Activated CD4-positive, alpha-beta T cell treated with anti-CD3 and anti-CD28 coated beads, Interleukin-2, amount 50 U/mL, for 24 hours (primary cell): ENCODE results near the gene ANKS6.

Experiments
- DNase-seq, 2 donors: peaks; one replicate each; pipeline ENCODE4 v3.0.0-alpha.2; 2020; ENCODE audit warnings: low read depth in 1 of 2, low spot score in 1 of 2

ANKS6 gene

DNA sequence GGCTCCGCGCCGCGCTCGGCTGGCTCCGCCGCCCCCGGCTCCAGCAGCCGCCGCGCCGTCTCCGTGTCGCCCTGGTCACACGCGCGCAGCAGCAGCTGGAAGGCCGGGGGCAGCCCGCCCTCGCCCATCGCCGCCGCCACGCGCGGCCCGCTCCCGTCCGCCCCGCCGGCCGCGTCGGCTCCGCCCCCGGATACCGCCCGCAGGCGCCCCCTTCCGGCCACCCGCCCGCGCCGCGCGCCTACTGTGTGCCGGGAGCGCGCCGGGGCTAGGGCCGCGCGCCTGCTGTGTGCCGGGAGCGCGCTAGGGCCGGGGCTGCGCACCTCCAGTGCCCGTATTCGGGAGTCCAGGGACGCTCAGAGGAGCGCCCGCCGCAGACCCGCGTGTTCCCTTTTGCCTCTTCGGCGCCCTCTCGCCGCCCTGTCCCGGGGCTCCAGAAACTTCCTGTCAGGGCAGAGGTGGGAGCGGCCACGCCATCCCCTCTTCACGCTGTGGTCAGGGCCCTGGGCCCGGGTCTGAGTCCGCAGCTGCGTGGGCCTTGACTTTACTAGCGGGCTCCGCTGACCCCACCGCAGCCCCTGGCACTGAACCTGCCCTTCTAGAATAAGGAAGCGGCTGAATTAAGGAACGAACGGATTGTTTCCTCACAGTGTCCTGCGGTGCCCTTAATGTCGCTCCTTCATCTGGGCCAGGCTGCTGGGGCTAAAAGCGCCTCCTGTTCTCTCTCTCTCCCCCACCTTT is at the start of gene ANKS6:
TSS of gene ANKS6 (minus strand) at position 192 of the 738 bp plus-strand sequence. CDS start at position 128, 64 bp downstream.
- peak; percentile 65 to 72 for DNase-seq

DNA sequence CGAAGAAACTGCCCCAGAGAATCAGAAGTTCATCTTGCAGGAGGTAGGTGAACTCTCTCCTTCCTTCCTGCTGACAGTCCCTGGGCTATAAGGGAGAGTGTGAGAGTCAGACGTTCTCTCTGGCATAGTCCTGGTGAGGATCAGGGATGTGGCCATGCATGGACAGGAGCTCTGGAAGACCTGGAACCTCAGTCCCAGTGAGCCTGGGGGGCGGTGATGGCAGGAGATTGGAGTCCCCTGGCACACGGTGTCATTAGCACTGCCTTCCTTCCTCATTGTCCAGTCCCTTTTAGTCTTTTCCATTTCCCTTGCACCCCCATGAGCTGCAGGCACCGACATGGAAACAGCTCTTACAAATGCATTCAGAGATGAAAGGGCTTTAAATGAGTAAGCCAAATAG is 49.7 kb upstream of the ANKS6 start:
- no peak for DNase-seq

DNA sequence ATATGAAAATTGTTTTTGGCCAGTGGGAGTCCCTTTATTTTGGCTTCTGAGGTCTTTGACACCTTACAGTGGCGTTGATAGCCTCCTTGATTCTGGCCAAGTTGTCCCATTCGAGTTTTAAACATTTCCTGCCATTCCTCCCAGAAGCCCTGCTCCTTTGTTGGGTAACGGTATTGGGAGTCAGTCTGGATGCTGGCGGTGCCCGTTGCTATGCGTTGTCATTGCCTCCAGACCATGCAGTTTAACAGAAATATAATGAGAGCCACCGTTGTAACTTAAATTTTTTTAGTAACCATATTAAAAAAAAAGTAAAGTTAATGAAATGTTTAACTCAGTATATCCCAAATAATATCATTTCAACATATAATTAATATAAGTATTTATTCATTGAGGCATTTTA is 46.2 kb upstream of the ANKS6 start:
- DNase-seq = no peak

DNA sequence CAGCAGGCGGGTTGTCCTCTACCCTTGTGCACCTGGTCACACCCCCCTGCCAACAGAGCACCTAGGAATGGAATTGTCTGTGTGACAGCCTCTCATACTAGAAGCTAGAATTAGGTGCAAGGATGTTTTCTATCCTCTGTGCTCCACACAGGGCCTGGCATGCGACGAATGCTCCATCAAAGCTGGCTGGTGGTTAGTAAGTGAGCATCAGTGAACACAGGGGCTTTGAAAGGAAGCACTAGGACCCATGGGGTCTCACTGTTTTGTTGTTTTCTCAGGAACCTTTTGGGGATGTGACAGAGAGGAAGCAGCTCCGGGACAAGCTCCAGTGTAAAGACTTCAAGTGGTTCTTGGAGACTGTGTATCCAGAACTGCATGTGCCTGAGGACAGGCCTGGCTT is 43.4 kb upstream of the ANKS6 start:
- DNase-seq = no peak

DNA sequence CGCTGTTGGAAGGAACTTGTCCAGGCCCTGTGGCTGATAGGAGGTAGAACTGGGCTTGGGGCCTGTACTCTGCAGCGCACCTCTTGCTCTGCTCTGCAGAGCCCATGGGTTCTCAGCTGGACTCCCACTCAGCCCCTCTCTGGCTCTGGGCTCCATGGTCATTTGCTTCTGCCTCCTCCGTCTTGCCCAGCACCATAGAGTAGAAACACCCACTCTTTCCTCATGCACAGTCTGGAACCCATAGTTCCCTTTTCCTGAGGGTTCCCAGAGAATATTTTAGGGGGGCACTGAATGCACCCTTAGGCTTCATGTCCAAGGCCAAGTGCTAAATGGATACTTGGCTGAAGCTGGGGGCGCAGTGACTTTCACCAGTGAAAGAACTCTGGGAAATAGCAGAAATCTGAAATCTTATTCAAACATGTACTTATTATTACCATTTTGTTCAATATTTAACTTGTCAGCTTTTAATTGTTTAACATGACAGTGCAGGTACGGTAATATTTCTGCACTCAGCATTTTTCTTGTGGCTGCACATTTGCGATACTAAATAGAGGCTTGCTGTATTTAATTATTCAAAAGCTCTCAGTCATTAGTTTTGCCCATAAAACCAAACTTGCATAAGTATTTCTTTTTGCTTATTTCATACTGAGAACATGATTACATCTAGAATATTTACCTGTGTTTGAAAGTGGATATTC is 42.7 kb upstream of the ANKS6 start:
- DNase-seq = no peak

DNA sequence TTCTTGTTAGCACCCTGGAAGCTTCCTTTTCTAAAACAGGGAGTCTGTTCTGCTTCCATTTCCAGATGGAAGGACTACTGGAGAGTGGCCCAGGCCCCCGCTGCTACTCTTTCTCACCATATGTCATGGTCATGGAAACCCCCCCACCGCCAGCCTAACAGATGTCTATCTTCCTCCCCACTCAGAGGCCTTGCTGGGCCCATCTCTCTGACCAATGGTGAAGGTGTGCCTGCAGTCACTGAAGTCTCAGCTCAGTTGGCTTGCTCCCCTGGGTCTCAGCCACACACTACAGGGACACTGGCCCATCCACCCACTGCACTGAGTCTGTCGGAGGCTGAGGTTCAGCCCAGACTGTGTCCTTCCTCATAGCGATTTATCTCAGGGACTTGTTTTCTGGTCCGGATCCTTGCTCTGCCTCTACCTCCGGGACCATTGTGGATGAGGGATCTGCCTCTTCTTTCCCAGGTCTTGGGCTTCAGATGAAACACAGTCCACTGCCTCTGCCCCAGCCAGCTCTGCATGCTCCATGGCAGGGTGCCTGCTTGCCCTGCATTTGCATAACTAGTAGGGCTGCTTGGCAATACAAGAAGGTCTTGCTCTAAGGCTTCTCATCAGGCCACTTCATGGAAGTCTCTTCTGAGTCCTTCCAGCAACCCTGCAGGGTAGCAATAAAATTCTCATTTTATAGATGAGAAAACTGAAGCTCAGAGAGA is 42.0 kb upstream of the ANKS6 start:
- DNase-seq = no peak

DNA sequence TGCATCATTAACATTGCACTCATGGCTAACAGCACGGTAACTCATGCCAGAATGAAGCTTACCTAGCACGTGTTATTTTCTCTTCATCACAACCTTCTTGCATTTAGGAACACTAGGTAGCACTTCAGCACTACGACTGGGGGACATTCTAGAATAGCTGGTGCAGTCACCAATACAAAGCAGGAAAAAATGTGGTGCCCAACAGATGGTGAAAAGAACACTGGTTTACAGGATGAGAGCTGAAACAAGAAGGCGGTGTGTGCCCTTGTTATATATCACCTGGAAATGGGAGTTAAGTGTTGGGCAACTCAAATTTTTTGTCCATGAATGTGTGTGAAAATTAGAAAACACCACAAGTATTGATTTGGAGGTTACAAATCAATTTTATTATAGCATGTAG is 41.2 kb upstream of the ANKS6 start:
- DNase-seq = no peak

DNA sequence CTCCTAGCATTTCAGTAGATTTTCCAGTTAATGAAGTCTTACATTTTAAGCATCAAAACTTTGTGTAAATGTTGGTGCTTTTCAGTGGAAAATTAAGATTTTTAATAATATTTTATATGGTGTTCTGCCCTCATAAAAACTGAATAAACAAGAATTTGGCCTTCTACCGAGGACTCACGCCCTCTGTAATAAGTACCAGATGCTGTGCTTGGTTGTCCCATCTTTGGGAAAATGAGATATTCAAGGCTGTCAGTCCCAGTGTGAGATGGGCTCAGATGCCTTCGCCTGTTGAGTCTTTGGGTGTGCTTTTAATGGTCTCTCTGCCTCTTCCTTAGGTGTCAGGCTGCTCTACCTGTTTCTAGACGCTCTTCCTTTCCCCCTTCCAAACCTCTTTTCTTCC is 39.9 kb upstream of the ANKS6 start:
- no peak for DNase-seq

DNA sequence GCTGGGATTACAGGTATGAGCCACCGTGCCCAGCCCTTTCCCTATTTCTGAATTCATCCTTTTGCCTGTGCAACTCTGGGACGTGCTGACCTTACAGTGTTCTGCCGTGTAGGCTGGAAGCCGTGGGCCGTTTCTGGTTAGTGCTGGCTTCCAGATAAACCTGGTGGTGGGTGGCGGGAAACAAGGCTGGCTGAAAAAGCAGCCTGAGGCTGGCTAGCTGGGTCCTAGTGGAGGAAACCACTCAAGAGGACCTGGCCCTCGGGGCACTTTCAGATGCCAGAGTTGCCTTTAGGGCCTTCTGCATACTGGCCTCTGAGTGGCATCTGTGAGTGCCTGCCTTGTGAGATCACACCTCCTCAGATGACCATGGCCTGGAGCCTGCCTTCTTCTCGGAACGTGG is 38.0 kb upstream of the ANKS6 start:
- no peak for DNase-seq

DNA sequence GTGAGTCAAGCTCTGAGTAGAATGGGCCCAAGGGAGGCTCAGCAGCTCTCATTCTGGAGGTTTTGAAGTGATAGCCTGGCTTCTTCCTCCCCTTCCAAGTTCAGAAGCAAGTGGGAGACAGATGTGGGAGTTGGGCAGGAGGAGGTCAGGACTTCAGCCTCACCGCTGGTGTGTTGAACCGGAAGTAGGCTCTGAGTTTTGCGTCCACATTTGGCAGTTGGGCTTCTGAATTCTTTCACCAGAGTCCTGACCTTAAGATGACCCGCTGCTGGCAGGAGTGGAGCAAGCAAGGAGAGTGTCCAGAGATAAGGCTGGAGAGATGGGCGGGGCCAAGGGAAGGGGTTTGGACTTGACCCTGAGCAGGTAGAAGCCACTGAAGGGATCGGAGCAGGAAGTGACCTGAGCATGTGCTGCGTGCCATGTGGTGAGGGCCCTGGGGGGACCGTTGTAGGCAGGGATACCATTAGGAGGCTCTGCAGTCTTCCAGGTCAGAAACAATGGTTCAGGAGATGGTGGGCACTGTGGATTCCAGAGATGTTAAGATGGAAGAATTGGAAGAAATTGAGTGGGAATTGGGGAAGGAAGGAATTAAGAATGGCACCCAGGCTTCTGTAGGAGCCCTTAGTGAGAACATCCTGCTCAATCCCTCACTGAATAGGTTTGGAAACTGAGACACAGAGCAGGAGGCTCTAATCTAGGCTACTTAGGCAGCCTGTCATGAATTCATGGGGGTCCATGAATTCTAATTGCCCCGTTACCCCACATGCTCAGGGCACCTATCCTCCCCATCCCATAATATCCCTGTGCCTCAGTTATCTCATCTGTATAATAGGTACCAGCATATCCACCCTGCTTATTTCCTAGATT is 37.0 kb upstream of the ANKS6 start:
- no peak for DNase-seq

DNA sequence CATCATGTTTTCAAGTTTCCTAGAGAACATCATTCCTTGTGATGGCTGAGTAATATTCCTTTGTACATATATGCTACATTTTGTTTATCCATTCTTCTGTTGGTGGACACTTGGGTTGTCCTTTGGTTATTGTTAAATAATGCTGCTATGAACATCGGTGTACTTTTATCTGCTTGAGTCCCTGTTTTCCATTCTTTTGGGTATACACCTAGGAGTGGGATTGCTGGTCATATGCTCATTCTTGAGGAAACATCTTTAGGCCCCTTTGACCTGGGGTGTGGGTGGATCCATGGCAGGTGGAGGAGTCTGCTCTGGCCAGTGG is 36.4 kb upstream of the ANKS6 start:
- no peak for DNase-seq

DNA sequence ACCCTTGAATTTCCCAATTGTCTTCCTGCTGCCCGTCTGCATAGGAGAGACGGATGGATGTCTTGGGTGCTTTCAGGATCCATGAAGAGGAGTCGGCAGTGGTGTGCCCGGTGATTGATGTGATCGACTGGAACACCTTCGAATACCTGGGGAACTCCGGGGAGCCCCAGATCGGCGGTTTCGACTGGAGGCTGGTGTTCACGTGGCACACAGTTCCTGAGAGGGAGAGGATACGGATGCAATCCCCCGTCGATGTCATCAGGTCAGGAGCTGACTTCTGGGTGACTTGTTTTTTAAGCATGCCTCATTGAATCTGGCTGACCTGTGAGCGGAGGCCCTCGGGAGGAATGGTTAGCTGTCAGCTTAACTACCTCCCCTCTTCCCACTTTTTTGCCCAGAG is 35.3 kb upstream of the ANKS6 start:
- DNase-seq = no peak

DNA sequence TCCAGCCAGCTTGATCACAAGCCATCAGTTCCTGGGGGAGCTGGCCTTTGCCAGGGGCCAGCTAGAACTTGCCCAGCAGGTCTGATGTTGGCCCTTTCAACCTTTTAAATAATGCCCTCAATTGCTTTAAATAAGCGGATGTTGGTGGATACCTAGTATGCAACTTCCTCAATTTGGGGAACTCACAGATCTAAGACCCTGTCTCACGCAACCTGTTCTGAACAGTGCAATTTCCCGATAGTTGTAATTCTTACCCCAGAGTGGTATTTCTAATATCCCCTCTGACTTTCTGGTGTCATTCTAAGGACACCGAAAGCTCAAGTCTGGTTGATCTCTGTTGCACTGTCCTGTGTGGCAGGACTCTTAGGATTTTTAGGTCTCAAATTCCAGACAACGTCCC is 34.2 kb upstream of the ANKS6 start:
- no peak for DNase-seq

DNA sequence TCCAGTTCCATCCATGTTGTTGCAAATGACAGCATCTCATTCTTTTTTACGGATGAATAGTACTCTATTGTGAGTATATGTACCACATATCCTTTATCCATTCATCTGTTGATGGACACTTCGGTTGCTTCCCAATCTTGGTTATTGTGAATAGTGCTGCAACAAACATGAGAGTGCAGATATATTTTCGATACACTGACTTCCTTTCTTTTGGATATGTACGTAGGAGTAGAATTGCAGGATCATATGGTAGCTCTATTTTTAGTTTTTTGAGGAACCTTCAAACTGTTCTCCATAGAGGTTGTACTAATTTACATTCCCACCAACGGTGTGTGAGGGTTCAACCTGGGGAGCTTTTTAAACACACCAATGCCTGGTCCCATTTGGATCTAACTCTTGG is 33.4 kb upstream of the ANKS6 start:
- DNase-seq = no peak

DNA sequence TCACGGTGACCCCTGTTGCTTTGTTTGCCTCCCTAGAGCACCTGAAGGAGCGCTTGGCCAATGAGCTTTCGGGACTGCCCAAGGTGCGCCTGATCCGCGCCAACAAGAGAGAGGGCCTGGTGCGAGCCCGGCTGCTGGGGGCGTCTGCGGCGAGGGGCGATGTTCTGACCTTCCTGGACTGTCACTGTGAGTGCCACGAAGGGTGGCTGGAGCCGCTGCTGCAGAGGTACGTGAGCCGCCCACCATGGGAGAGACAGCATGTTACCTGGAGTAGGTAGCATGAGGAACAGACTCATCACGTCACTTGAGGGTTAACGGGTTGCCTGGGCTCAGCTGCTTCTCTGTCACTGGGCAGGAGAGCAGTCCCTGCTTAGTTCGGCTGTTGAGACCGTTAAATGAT is 30.4 kb upstream of the ANKS6 start:
- DNase-seq = no peak

DNA sequence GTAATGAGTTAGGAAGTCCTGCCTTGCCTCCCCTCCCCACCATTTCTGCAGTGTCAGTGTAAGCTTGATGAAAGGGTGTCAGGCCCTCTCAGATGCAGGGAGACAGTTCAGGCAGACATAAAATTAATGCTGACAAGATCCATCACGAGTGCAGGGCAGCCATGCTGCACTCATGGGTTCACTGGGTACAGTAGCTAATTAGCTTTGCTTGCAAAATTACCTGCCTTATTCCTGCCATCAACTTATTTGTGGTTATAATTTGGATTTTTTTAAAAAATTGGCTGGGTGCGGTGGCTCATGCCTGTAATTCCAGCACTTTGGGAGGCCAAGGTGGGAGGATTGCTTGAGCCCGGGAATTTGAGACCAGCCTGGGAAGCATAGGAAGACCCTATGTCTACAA is 29.1 kb upstream of the ANKS6 start:
- no peak for DNase-seq

DNA sequence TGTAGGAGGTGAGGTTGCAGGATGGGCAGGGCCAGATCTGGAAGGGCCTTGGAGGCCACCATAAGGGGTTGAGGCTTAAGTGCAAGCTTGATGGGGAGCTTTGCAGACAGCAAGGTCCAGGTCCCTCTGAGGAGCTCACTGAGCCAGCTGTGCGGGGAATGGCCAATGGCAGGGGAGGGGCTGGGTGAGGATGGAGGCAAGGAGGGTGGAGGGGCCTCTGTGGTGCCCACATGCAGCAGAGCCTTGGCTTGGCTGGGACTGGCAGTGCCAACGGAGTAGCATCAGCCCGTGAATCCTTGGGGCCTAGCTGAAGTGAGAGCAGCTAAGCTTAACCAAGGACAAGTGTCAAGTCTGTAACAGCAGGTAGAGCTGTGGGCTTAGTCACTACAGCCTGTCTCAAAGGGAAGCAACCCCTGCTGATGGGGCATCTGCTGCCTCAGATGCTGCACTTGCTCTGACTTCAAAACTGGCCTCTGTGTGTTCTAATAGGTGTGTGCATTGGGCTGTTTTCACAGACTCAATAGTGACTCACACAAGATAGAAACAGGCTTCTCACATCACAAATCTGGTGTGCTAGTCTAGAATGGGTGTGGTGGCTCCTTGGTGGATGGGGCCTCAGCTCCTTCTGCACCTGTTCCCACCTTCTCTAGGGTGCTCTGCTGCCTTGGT is 27.4 kb upstream of the ANKS6 start:
- no peak for DNase-seq

DNA sequence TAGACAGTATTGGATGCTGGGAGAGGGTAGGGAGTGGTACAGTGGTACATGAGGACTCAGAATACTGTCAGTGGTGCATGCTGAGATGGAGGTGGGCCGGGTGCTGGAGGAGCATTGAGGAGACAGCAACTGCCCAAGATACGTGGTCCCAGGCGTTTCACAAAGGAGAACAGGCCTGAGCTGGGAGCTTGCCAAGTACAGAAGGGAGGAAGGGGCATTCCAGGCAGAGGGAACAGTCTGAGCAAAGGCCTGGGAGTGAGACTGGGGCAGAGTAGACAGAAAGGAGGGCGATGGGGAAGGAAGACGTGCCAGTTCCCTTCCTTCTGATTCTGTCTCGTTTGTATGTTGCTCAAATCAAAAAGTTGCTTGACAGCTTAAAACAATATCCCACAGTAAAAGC is 26.3 kb upstream of the ANKS6 start:
- no peak for DNase-seq

DNA sequence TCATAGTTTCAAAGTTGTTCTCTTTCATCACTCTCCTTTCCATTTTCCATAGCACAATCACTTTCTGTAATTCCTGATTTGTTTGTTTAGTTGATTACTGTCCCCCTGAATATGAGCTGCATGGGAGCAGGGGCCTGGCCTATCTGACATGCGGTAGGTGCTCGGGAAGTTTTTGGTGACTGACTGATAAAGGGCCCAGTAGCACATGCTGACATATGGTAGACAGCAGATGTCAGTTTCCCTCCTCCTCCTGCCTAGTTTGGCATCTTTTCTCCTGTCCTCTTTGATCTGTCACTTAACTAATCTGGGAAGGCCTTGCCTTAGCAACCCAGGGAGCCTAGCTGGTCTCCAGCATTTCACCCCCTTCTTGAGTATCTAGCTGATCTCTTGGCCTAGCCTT is 25.5 kb upstream of the ANKS6 start:
- no peak for DNase-seq

DNA sequence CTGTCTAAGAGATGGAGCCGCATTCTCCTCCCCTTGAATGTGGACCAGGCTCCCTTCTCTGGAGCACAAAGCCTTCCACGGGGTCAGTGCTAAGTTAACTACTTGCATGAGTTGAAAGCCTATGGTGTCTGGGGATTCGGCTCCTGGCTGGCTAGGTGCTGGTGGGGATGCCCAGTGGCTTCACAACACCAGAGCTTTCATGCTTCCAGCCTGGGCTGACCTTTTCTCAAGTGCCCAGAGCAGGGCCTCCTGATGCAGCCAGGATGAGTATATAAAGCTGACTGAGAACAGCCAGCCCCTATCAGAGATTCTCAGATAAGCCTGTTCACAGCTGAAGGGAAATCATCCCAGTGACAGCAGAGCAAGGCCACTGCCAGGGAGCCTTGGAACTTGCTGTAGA is 22.9 kb upstream of the ANKS6 start:
- no peak for DNase-seq

DNA sequence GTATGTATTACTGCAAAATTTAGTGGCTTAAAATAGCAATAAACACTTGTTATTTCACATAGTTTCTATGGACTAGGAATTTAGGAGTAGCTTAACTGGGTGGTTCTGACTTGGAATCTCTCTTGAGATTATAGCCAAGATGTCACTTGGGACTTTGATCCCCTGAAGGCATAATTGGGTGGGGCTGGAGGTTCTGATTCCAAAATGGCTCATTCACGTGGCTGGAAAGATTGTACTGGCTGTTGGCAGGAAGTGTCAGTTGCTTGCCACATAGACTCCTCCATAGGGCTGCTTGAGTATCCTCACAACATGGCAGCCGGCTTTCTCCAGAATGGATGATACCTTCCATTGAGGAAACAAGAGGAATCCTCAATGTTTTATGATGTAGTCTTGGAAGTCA is 22.4 kb upstream of the ANKS6 start:
- no peak for DNase-seq
